PFSK-1 (cell line): ENCODE results near the gene RPL29.

ENCODE experiments used
- POLR2AphosphoS5 ChIP-seq: IDR thresholded peaks from 2 replicates; pipeline ENCODE4 v1.6.1; 2012; ENCODE audit warnings: low read depth, mild to moderate bottlenecking, control low read depth, low read length, moderate library complexity
- SIN3A ChIP-seq: IDR thresholded peaks from 2 replicates; pipeline ENCODE4 v1.6.1; 2012; ENCODE audit warnings: mild to moderate bottlenecking, low read length, moderate library complexity, borderline replicate concordance; ENCODE audit not compliant: insufficient read depth
- TAF1 ChIP-seq: IDR thresholded peaks from 2 replicates; pipeline ENCODE4 v1.6.1; 2012; ENCODE audit warnings: low read length, control low read depth, borderline replicate concordance; ENCODE audit not compliant: insufficient read depth

DNA sequence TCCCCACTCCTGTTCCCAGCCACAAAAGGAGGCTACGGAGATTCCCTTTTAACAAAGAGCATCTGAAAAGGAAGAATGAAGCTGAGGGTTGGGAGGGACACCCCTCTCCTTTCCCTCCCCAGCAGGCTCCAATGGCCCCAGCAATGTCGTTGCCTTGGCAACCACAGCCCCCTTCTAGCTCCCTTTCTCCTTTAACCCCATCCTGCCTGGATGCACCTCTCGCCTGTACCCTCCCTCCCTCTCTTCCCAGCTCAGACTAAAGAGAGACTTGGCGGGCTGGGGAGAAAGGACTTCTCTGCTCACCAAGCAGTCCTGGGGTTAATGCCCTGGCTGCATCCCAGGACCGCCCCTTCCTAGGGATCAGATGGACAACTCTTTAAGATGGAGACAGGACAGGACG, 7.1 kb upstream of the RPL29 start:
- TF ChIP-seq SIN3A = no peak
- TF ChIP-seq POLR2AphosphoS5 = no peak
- no peak for TF ChIP-seq TAF1
